ENCODE measurements around the gene ELK3.

- TF ChIP-seq POLR2A (IDR thresholded peaks at IDR 0.05; ENCODE audit: low read length) (no peak), CTCF (IDR thresholded peaks at IDR 0.05) (no peak), KDM5A (IDR thresholded peaks at IDR 0.05) (no peak), MYC (IDR thresholded peaks at IDR 0.05; ENCODE audit: borderline replicate concordance, low read length) (no peak), EP300 (IDR thresholded peaks at IDR 0.05) (no peak), HOXB13 (CRISPR knock-in tag; IDR thresholded peaks at IDR 0.05; ENCODE audit: low read depth) (no peak), KDM1A (IDR thresholded peaks at IDR 0.05; ENCODE audit: low read depth) (no peak)
Observed at GRCh38 chr12:96225994-96226399, 31.8 kb downstream of the ELK3 start.

Measured in A549 (cell line).